GM12878 (cell line): ENCODE data around the gene C2orf92. TPM values are rescaled to one million over a fixed set of nuclear protein-coding genes. Genes with fewer than 3 reads are reported as not detected.

Experiments
- CREB1 ChIP-seq: IDR thresholded peaks from 2 replicates; pipeline ENCODE4 v1.6.1; 2012; ENCODE audit warnings: low read depth, mild to moderate bottlenecking, inconsistent platforms
- CREM ChIP-seq: IDR thresholded peaks from 2 replicates; pipeline ENCODE4 v1.6.1; 2014; ENCODE audit warnings: antibody characterized with exemption, low read depth
- E4F1 ChIP-seq: fragments of 450-650 bp; IDR thresholded peaks from 2 replicates; pipeline ENCODE4 v1.6.1; 2018; ENCODE audit warnings: borderline replicate concordance, mild to moderate bottlenecking; ENCODE audit not compliant: partially characterized antibody
- JUNB ChIP-seq: IDR thresholded peaks from 2 replicates; pipeline ENCODE4 v1.6.1; 2016; ENCODE audit warnings: antibody characterized with exemption, mild to moderate bottlenecking
- MEF2B ChIP-seq: fragments of 450-650 bp; IDR thresholded peaks from 2 replicates; pipeline ENCODE4 v1.6.1; 2018; ENCODE audit warnings: mild to moderate bottlenecking, moderate library complexity; ENCODE audit not compliant: partially characterized antibody, poor library complexity, severe bottlenecking
- MYC ChIP-seq: IDR thresholded peaks from 2 replicates; pipeline ENCODE4 v1.6.1; 2011; ENCODE audit warnings: mild to moderate bottlenecking, low read length, moderate library complexity, inconsistent platforms; ENCODE audit not compliant: insufficient read depth, insufficient replicate concordance, insufficient read length, severe bottlenecking
- NR2F1 ChIP-seq: fragments of 450-650 bp; conservative IDR thresholded peaks from 2 replicates; pipeline ENCODE4 v1.6.1; 2017; ENCODE audit warnings: mild to moderate bottlenecking
- NRF1 ChIP-seq: conservative IDR thresholded peaks from 2 replicates; pipeline ENCODE4 v1.6.1; 2011; ENCODE audit warnings: mild to moderate bottlenecking, low read depth, low read length, improper control_type of control experiment
- PAX5 ChIP-seq: IDR thresholded peaks from 2 replicates; pipeline ENCODE4 v1.6.1; 2011; ENCODE audit warnings: low read depth, low read length, borderline replicate concordance
- POLR2A ChIP-seq: IDR thresholded peaks from 2 replicates; pipeline ENCODE4 v1.6.1; 2011; ENCODE audit warnings: low read depth, mild to moderate bottlenecking, low read length
- POLR2AphosphoS5 ChIP-seq: IDR thresholded peaks from 2 replicates; pipeline ENCODE4 v1.6.1; 2011; ENCODE audit warnings: mild to moderate bottlenecking, low read length, inconsistent platforms
- POU2F2 ChIP-seq: IDR thresholded peaks from 3 replicates; pipeline ENCODE4 v1.6.1; 2011; ENCODE audit warnings: low read depth, mild to moderate bottlenecking, low read length, borderline replicate concordance
- RFX5 ChIP-seq: IDR thresholded peaks from 2 replicates; pipeline ENCODE4 v1.6.1; 2011; ENCODE audit warnings: low read depth, low read length, improper control_type of control experiment
- SMARCA5 ChIP-seq: fragments of 450-650 bp; IDR thresholded peaks from 2 replicates; pipeline ENCODE4 v1.6.1; 2017; ENCODE audit warnings: mild to moderate bottlenecking
- SUPT20H ChIP-seq: IDR thresholded peaks from 2 replicates; pipeline ENCODE4 v1.6.1; 2011; ENCODE audit warnings: low read depth, mild to moderate bottlenecking, low read length, moderate library complexity, borderline replicate concordance; ENCODE audit not compliant: control insufficient read depth
- TCF7 ChIP-seq: IDR thresholded peaks from 2 replicates; pipeline ENCODE4 v1.6.1; 2014; ENCODE audit warnings: antibody characterized with exemption, borderline replicate concordance
- YBX1 ChIP-seq: fragments of 450-650 bp; IDR thresholded peaks from 2 replicates; pipeline ENCODE4 v1.6.1; 2016; ENCODE audit warnings: antibody characterized with exemption
- YY1 ChIP-seq: IDR thresholded peaks from 2 replicates; pipeline ENCODE4 v1.6.1; 2011; ENCODE audit warnings: low read depth, mild to moderate bottlenecking, low read length
- ZNF24 ChIP-seq: fragments of 450-650 bp; IDR thresholded peaks from 2 replicates; pipeline ENCODE4 v1.6.1; 2017; ENCODE audit warnings: antibody characterized with exemption, mild to moderate bottlenecking
- polyA plus RNA-seq, 11 experiments: library from polyadenylated mRNA; depleted of rRNA in 4 of 11; unstranded in 6 of 11; stranded (reverse) in 5 of 11; fragments of >200 nt; fragmentation: Nextera tagmentation in 4 of 11; fragmentation: Illumina TruSeq in 1 of 11; extraction: Ambion mirVana in 4 of 11; extraction: Trizol in 1 of 11; gene quantifications; 1 replicate in 1 of 11; 2 replicates in 10 of 11; pipeline versions ENCODE4 v1.2.1 to v1.2.3, GENCODE V29; 2011 to 2016; ENCODE audit warnings: inconsistent platforms in 2 of 11, missing spikeins in 2 of 11, low read depth in 1 of 11
- total RNA-seq, 4 experiments: library from RNA; depleted of rRNA in 3 of 4; stranded (reverse); fragments of >200 nt in 3 of 4; fragmentation: Illumina TruSeq in 1 of 4; extraction: Trizol in 1 of 4; gene quantifications; 2 replicates each; pipeline versions ENCODE4 v1.2.1 to v1.2.3, GENCODE V29; 2013 to 2021
- TF ChIP-seq, protein P1 (sequence below), 3 experiments: IDR thresholded peaks in 2 of 3; conservative IDR thresholded peaks in 1 of 3; 2 replicates each; pipeline ENCODE4 v1.5.1; 2011; ENCODE audit warnings: low read depth in 3 of 3, low read length in 3 of 3, mild to moderate bottlenecking in 3 of 3, control low read depth in 2 of 3, moderate library complexity in 2 of 3, inconsistent platforms in 1 of 3, mixed read lengths in 1 of 3; ENCODE audit not compliant: control insufficient read depth in 2 of 3, insufficient read depth in 1 of 3; ENCODE audit errors: extremely low read depth in 1 of 3
- TF ChIP-seq, protein P2 (sequence below): fragments of 450-650 bp; formaldehyde crosslinking; IDR thresholded peaks from 2 replicates; pipeline ENCODE4 v1.4.0; 2020; ENCODE audit warnings: mild to moderate bottlenecking, moderate library complexity
- TF ChIP-seq, protein P3 (sequence below): fragments of 150-350 bp; IDR thresholded peaks from 2 replicates; pipeline ENCODE4 v1.6.1; 2014; ENCODE audit warnings: mild to moderate bottlenecking, low read depth, low read length

C2orf92 gene
- total and polyA plus RNA-seq, 10 of the 15 experiments (the other 5 are each of a cell fraction or from before 2014, with no cell fraction given) = 0.40 to 10.1 (median 3.7) TPM

DNA sequence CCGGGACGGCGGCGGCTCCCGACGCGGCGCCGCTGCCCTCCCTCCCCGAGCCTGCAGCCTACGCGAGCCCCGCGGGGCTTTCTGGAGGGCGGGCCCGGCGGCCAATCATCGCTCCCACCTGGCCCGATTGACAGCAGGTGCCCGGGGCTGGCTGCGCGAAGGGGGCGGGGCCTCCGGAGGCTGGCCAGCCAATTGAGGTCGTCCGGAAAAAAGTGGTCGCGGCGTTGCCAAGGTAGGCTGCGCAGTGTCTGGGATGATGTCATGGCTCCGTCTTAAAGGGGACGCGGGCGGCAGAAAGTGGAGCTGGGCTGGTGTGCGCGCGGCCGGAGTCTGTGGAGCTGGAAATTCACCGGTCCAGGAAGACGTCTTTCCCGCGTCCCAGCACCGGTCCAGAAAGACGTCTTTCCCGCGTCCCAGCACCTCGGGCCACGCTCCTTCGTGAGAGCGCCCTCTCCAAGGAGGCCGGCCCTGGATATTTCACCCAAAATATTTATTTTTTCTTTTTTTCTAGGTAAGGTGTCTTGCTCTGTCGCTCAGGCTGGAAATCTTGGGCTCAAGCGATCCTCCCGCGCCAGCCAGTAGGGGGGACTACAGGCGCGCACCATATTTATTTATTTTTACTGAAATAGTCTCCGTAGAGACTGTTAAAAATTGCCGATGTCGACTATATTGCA is 5.4 kb upstream of the C2orf92 start, which contains the start of gene ACTR1B (continued):
- TF ChIP-seq, protein P1, sequence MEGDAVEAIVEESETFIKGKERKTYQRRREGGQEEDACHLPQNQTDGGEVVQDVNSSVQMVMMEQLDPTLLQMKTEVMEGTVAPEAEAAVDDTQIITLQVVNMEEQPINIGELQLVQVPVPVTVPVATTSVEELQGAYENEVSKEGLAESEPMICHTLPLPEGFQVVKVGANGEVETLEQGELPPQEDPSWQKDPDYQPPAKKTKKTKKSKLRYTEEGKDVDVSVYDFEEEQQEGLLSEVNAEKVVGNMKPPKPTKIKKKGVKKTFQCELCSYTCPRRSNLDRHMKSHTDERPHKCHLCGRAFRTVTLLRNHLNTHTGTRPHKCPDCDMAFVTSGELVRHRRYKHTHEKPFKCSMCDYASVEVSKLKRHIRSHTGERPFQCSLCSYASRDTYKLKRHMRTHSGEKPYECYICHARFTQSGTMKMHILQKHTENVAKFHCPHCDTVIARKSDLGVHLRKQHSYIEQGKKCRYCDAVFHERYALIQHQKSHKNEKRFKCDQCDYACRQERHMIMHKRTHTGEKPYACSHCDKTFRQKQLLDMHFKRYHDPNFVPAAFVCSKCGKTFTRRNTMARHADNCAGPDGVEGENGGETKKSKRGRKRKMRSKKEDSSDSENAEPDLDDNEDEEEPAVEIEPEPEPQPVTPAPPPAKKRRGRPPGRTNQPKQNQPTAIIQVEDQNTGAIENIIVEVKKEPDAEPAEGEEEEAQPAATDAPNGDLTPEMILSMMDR (IDR thresholded peaks at IDR 0.05 in 2 of 3, conservative IDR thresholded peaks at IDR 0.05 in 1 of 3; ENCODE audit: control insufficient read depth in 2 of 3, extremely low read depth in 1 of 3, insufficient read depth in 1 of 3, low read depth in 3 of 3, low read length in 3 of 3) = peak; percentile 52 to 62 (median 52)
- TF ChIP-seq CREB1 (peak; percentile 91), RFX5 (peak; percentile 95), JUNB (no peak; the same call in 1 of the 2 replicates), YY1 (peak; percentile 42), POLR2AphosphoS5 (peak; percentile 78; the same call in 1 of the 2 replicates), CREM (peak; percentile 82), TCF7 (no peak), ZNF24 (no peak), E4F1 (peak; percentile 47), SMARCA5 (no peak; the same call in 1 of the 2 replicates), NRF1 (peak; percentile 42), POLR2A (peak; percentile 74), SUPT20H (no peak), YBX1 (no peak), MYC (no peak), MEF2B (peak; percentile 12), POU2F2 (peak; percentile 45; the same call in 2 of the 3 replicates), NR2F1 (no peak), PAX5 (peak; percentile 60; the same call in 1 of the 2 replicates)
- TF ChIP-seq, protein P2, sequence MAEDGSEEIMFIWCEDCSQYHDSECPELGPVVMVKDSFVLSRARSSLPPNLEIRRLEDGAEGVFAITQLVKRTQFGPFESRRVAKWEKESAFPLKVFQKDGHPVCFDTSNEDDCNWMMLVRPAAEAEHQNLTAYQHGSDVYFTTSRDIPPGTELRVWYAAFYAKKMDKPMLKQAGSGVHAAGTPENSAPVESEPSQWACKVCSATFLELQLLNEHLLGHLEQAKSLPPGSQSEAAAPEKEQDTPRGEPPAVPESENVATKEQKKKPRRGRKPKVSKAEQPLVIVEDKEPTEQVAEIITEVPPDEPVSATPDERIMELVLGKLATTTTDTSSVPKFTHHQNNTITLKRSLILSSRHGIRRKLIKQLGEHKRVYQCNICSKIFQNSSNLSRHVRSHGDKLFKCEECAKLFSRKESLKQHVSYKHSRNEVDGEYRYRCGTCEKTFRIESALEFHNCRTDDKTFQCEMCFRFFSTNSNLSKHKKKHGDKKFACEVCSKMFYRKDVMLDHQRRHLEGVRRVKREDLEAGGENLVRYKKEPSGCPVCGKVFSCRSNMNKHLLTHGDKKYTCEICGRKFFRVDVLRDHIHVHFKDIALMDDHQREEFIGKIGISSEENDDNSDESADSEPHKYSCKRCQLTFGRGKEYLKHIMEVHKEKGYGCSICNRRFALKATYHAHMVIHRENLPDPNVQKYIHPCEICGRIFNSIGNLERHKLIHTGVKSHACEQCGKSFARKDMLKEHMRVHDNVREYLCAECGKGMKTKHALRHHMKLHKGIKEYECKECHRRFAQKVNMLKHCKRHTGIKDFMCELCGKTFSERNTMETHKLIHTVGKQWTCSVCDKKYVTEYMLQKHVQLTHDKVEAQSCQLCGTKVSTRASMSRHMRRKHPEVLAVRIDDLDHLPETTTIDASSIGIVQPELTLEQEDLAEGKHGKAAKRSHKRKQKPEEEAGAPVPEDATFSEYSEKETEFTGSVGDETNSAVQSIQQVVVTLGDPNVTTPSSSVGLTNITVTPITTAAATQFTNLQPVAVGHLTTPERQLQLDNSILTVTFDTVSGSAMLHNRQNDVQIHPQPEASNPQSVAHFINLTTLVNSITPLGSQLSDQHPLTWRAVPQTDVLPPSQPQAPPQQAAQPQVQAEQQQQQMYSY (CRISPR knock-in tag) = no peak
- TF ChIP-seq, protein P3, sequence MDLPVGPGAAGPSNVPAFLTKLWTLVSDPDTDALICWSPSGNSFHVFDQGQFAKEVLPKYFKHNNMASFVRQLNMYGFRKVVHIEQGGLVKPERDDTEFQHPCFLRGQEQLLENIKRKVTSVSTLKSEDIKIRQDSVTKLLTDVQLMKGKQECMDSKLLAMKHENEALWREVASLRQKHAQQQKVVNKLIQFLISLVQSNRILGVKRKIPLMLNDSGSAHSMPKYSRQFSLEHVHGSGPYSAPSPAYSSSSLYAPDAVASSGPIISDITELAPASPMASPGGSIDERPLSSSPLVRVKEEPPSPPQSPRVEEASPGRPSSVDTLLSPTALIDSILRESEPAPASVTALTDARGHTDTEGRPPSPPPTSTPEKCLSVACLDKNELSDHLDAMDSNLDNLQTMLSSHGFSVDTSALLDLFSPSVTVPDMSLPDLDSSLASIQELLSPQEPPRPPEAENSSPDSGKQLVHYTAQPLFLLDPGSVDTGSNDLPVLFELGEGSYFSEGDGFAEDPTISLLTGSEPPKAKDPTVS = 0 out of 2 replicates have a peak, but pooled peaks have one; percentile 13
